Putamen (tissue), 1 donor: Measurements from ENCODE around the gene CYP8B1.
"Not testable (repeated sequence)": the region's sequence is repeated elsewhere in the genome, so short reads cannot be mapped to it uniquely, and the experiment has no call there.

Experiments
- DNase-seq: peaks from one replicate; pipeline ENCODE4 v3.0.0-alpha.2; 2016; ENCODE audit warnings: low spot score

The CYP8B1 gene

GRCh38 chr3:42886294-42886822, 10.7 kb upstream of the CYP8B1 start:
- DNase-seq = no peak

GRCh38 chr3:42884324-42884723, 8.6 kb upstream of the CYP8B1 start:
- no peak for DNase-seq

DNA sequence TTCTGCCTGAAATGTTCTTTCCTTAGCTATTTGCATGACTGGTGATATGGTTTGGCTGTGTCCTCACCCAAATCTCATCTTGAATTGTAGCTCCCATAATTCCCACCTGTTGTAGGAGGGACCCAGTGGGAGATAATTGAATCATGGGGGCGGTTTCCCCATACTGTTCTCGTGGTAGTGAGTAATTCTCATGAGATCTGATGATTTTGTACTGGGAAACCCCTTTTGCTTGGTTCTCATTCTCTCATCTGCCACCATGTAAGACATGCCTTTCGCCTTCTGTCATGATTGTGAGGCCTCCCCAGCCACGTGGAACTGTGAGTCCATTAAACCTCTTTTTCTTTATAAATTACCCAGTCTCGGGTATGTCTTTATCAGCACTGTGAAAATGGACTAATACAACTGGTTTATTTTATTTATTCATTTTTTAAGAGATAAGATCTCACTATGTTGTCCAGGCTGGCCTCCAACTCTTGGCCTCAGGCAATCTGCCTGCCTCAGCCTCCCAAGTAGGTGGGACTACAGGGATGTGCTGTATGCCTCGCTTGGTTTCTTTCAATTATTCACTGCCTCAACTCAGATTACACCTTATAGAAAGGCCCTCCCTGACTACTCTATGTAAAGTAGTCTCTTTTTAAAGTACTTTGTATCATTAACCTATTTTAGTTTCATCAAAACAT, 7.7 kb upstream of the CYP8B1 start:
- not testable (repeated sequence) for DNase-seq

- peak; percentile 77 for DNase-seq
Observed at GRCh38 chr3:42880601-42881451, 5.1 kb upstream of the CYP8B1 start.

GRCh38 chr3:42880183-42880582, 4.5 kb upstream of the CYP8B1 start:
- DNase-seq = no peak

GRCh38 chr3:42877881-42878280, 2.2 kb upstream of the CYP8B1 start:
- no peak for DNase-seq

DNA sequence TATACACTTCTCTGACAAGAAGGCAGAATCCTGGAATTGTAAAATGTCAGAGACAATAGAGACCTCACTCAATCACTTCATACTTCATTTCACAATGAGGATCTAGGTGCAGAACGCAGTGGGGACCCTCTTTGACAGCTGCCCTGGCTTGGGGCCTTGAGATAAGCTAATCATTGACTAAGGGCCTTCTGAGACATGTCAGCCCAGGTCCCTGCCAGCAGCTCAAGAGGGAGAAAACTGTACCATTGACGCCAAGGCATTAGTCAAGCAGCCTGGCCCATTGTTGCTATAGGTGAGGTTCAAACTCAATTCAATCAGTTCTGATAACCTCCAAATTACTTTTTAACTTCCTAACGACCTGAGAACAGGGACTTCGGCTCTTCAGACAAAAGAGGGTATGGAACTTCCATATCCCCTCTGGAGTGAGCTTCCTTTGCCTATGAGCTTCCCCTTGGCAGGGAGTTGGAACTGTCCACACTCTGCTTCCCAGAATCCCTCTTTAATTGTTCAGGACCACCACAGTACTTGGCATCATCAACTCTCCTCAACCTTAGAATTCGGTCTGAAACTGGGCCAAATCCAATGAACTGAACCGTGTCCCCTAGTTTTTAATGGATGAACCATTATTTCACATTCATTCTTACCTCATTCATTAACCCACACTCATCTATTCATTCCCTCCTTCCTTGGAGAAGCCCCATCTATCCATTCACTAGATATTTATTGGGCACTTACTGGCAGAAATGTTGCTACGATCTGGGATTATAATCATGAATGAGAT, 1.5 kb upstream of the CYP8B1 start:
- no peak for DNase-seq

DNA sequence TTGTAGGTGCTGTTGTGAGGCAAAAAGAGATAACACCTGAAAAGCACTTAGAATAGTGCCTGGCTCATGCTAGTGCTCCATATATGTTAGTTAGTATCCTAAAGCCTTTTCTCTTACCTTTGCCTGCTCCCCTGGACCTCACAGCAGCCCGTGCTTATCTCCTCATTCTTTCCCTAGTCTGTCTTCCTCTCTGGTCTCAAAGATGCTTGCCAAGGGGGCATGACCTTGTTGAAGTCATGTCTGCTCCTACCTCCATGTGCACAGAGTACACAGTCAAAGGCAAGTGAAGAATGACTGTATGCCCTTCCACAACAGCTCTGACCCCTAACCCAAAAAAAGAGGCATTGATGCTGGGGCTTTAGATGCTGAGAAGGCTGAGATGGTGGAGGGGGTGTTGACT, 722 bp upstream of the CYP8B1 start:
- DNase-seq = no peak

DNA sequence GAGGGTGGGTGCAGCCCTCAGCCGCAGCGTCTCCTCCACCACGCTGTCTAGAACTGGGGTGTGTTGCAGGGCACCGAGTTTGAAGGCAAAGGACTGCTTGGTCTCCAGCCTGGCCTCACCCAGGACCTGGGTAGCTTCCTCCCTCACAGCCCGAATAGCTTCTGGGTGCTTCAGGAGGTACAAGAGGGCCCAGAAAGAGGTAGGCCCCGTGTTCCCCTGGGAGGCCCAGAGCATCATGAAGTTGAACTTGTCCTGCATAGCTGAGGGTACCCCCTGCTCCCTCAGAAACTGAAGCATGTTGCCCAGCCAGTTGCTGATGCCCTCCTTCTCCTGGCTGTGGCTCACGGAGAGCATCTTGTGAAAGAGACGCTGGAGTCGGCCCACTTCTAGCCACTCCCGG, 930 bp downstream of the CYP8B1 start:
- DNase-seq = no peak

GRCh38 chr3:42873221-42873982, 2.3 kb downstream of the CYP8B1 start:
- DNase-seq = no peak

GRCh38 chr3:42872718-42873117, 3.0 kb downstream of the CYP8B1 start:
- no peak for DNase-seq

GRCh38 chr3:42871592-42872196, 4.0 kb downstream of the CYP8B1 start:
- DNase-seq = no peak

DNA sequence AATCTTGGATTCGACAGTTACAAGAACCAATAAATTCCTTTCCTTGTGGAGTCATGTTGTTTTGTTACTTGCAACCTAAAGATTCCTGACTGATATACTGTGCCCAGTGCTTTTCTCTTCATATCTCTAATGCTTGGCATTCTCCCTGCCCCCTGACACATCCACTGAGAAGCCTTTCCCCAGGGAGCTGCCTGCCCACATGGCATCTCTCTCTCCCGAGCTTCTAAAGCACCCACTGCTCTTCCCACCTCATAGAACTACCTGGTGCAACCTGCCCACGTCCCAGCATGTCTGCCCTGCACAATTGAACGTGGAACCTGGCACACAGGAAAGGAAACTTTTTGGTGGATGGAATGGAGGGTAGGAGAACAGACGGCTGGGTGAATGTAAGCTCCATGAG, 6.8 kb downstream of the CYP8B1 start:
- DNase-seq = peak; percentile 45

DNA sequence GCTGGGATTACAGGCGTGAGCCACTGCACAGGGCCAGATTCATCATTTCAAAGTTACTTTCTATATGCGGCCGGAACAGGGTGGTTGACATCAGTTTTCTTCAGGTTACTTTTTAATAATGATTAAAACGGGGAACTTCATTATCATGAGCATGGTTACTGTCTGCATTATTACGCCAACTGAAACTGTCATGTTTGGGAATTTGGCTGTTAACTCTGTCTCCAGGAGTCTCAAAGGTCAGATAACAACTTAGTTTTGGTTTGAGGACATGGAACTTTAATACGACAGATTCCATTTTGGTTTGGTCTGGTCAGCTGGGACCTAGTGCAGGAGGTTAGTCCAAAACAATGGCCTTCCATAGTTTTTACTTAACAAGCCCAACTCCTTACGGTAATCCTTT, 8.5 kb downstream of the CYP8B1 start:
- no peak for DNase-seq

DNA sequence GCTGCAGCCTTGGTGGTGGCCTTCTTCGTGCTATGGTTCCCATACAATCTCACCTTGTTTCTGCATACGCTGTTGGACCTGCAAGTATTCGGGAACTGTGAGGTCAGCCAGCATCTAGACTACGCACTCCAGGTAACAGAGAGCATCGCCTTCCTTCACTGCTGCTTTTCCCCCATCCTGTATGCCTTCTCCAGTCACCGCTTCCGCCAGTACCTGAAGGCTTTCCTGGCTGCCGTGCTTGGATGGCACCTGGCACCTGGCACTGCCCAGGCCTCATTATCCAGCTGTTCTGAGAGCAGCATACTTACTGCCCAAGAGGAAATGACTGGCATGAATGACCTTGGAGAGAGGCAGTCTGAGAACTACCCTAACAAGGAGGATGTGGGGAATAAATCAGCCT, 10.4 kb downstream of the CYP8B1 start:
- DNase-seq = no peak

DNA sequence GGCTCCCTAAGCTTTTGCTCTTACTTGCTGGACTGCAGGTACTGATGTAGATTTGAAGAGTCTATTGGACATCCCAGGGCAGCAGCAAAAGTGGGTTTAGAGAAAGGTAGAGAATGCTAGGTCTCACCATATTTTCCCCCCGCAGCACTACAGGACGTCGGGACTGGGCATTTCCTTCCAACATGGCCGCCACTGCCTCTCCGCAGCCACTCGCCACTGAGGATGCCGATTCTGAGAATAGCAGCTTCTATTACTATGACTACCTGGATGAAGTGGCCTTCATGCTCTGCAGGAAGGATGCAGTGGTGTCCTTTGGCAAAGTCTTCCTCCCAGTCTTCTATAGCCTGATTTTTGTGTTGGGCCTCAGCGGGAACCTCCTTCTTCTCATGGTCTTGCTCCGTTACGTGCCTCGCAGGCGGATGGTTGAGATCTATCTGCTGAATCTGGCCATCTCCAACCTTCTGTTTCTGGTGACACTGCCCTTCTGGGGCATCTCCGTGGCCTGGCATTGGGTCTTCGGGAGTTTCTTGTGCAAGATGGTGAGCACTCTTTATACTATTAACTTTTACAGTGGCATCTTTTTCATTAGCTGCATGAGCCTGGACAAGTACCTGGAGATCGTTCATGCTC, 11.2 kb downstream of the CYP8B1 start:
- DNase-seq = no peak

GRCh38 chr3:42856544-42856943, 19.1 kb downstream of the CYP8B1 start:
- no peak for DNase-seq

GRCh38 chr3:42855547-42856380, 19.9 kb downstream of the CYP8B1 start:
- no peak for DNase-seq

GRCh38 chr3:42855219-42855546, 20.5 kb downstream of the CYP8B1 start:
- no peak for DNase-seq

DNA sequence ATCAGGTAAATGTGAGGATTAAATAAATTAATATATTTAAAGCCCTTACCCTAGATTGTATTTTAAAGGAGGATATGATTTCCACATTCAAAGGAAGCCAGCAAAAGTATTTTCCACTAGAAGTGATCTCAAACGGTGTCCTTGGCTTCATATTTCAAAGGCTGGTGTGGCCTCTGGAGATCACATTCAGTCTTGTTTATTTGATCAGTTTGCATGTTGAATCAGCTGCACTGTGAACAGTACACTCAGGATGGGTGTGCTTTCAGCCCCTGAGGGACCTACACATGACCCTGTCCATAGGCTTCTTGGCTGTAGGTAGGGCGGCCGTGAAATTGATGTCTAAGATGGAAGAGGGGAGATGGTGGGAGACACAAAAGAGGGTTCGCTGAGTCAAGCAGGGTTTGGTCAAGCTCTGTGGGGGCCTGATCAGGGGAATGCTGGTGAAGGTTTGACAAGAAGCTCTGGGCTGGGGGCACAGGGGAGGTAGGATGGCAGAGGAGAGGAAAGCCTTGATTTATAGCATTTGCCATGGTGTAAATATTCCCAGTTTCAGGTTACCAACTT, 21.9 kb downstream of the CYP8B1 start:
- DNase-seq = no peak
